Activated CD8-positive, alpha-beta T cell treated with anti-CD3 and anti-CD28 coated beads, Interleukin-2, amount 10 ng/mL, durations not matched to agents 7 days and 5 days (primary cell): ENCODE data around the gene OR4K17. TPM values are rescaled to one million over a fixed set of nuclear protein-coding genes. Genes with fewer than 3 reads are reported as not detected.
"Not testable (repeated sequence)": the region's sequence is repeated elsewhere in the genome, so short reads cannot be mapped to it uniquely, and the experiment has no call there.

Experiments used
- ATAC-seq: fragments of 150-1000 bp; cut with Tn5 transposase; one replicate; pipeline ENCODE4 v1.10.0; 2021; ENCODE audit warnings: moderate library complexity
- CTCF ChIA-PET: fragments of 350-600 bp; sonication (Branson Sonifier 250); formaldehyde crosslinking; loops from one replicate; lab custom pipeline; 2021; ENCODE audit warnings: antibody characterized with exemption; lab: Charles Lee
- POLR2A ChIA-PET: fragments of 350-600 bp; sonication (Branson Sonifier 250); formaldehyde crosslinking; loops from one replicate; lab custom pipeline; 2021; ENCODE audit warnings: antibody characterized with exemption; lab: Charles Lee
- DNase-seq: peaks from one replicate; pipeline ENCODE4 v3.0.0-alpha.2; 2020
- H3K27ac Mint-ChIP-seq: one replicate; pipeline ENCODE4 v1.8.0; 2021; ENCODE audit warnings: mild to moderate bottlenecking, mixed read lengths
- H3K27me3 Mint-ChIP-seq: one replicate; pipeline ENCODE4 v1.8.0; 2021; ENCODE audit warnings: low read depth, mixed read lengths
- H3K36me3 Mint-ChIP-seq: one replicate; pipeline ENCODE4 v1.8.0; 2021; ENCODE audit warnings: low read depth, mixed read lengths
- H3K4me1 Mint-ChIP-seq: one replicate; pipeline ENCODE4 v1.8.0; 2021; ENCODE audit warnings: low read depth, mixed read lengths
- H3K4me3 Mint-ChIP-seq: one replicate; pipeline ENCODE4 v1.8.0; 2021; ENCODE audit warnings: mild to moderate bottlenecking, mixed read lengths
- H3K9me3 Mint-ChIP-seq: one replicate; pipeline ENCODE4 v1.8.0; 2022; ENCODE audit warnings: mixed read lengths; ENCODE audit not compliant: insufficient read depth
- total RNA-seq, 2 experiments: library from RNA; stranded (reverse); gene quantifications; one replicate each; pipeline ENCODE4 v1.2.3, GENCODE V29; 2021

Gene OR4K17
- total RNA-seq, result not detected

- no peaks in the 10 kb centered on the region for H3K4me1 Mint-ChIP-seq
- no peak within 1 kb of the TSS for H3K27ac Mint-ChIP-seq
- H3K4me3 Mint-ChIP-seq, result no peak within 1 kb of the TSS
- H3K27me3 Mint-ChIP-seq, result no peaks in the 10 kb centered on the region
- ATAC-seq (no peak), DNase-seq (no peak)
- no peaks in the 10 kb centered on the region for H3K9me3 Mint-ChIP-seq
- ChIA-PET POLR2A (no interaction called here), CTCF (no interaction called here)
- no peaks in the 10 kb centered on the region for H3K36me3 Mint-ChIP-seq
These were observed at the start of gene OR4K17 for GRCh38 chr14:20110438-20110837. OR4K17 (plus strand) TSS chr14:20110739; CDS start chr14:20117500, 6,761 bp downstream.

- Mint-ChIP-seq H3K36me3 (no peaks in the 10 kb centered on the region), H3K9me3 (no peaks in the 10 kb centered on the region), H3K27ac (no peak overlapping the region), H3K4me3 (no peak overlapping the region), H3K4me1 (no peaks in the 10 kb centered on the region), H3K27me3 (no peaks in the 10 kb centered on the region)
- DNase-seq (no peak), ATAC-seq (no peak)
- ChIA-PET POLR2A (no interaction called here), CTCF (no interaction called here)
These were observed 18.5 kb upstream of the OR4K17 start for GRCh38 chr14:20092050-20092449.

- DNase-seq (no peak), ATAC-seq (no peak)
- no peaks in the 10 kb centered on the region for H3K9me3 Mint-ChIP-seq
- no peak overlapping the region for H3K4me3 Mint-ChIP-seq
- ChIA-PET CTCF (no interaction called here), POLR2A (no interaction called here)
- no peaks in the 10 kb centered on the region for H3K36me3 Mint-ChIP-seq
- no peak overlapping the region for H3K27ac Mint-ChIP-seq
- H3K27me3 Mint-ChIP-seq, result no peaks in the 10 kb centered on the region
- H3K4me1 Mint-ChIP-seq, result no peaks in the 10 kb centered on the region
These were observed 17.1 kb upstream of the OR4K17 start for GRCh38 chr14:20093442-20093841.

GRCh38 chr14:20098926-20099770 is 11.4 kb upstream of the OR4K17 start:
- H3K4me3 Mint-ChIP-seq, H3K36me3 Mint-ChIP-seq, DNase-seq, H3K27ac Mint-ChIP-seq, H3K4me1 Mint-ChIP-seq, H3K9me3 Mint-ChIP-seq, POLR2A ChIA-PET, H3K27me3 Mint-ChIP-seq, ATAC-seq, CTCF ChIA-PET: not testable (repeated sequence)

- no peaks in the 10 kb centered on the region for H3K36me3 Mint-ChIP-seq
- H3K4me1 Mint-ChIP-seq, result no peaks in the 10 kb centered on the region
- no peaks in the 10 kb centered on the region for H3K9me3 Mint-ChIP-seq
- H3K27me3 Mint-ChIP-seq, result no peaks in the 10 kb centered on the region
- CTCF ChIA-PET, result no interaction called here
- DNase-seq (no peak), ATAC-seq (no peak)
- POLR2A ChIA-PET, result no interaction called here
- no peak overlapping the region for H3K4me3 Mint-ChIP-seq
- H3K27ac Mint-ChIP-seq, result no peak overlapping the region
These were observed 1.8 kb downstream of the OR4K17 start for GRCh38 chr14:20112321-20112720.

- no peak overlapping the region for H3K27ac Mint-ChIP-seq
- no peaks in the 10 kb centered on the region for H3K4me1 Mint-ChIP-seq
- no peak overlapping the region for H3K4me3 Mint-ChIP-seq
- ChIA-PET POLR2A (no interaction called here), CTCF (no interaction called here)
- no peaks in the 10 kb centered on the region for H3K27me3 Mint-ChIP-seq
- no peak for DNase-seq
- no peak for ATAC-seq
- H3K9me3 Mint-ChIP-seq, result peaks cover 19% of the 10 kb centered on the region
- no peaks in the 10 kb centered on the region for H3K36me3 Mint-ChIP-seq
These were observed 6.2 kb downstream of the OR4K17 start for GRCh38 chr14:20116748-20117147.

- DNase-seq (no peak), ATAC-seq (no peak)
- H3K27me3 Mint-ChIP-seq, result peaks cover 3% of the 10 kb centered on the region
- no peaks in the 10 kb centered on the region for H3K4me1 Mint-ChIP-seq
- ChIA-PET POLR2A (no interaction called here), CTCF (no interaction called here)
- H3K36me3 Mint-ChIP-seq, result no peaks in the 10 kb centered on the region
- peaks cover 19% of the 10 kb centered on the region for H3K9me3 Mint-ChIP-seq
- no peak overlapping the region for H3K27ac Mint-ChIP-seq
- no peak overlapping the region for H3K4me3 Mint-ChIP-seq
These were observed 8.3 kb downstream of the OR4K17 start for GRCh38 chr14:20118795-20119194.

- no peaks in the 10 kb centered on the region for H3K4me1 Mint-ChIP-seq
- no peaks in the 10 kb centered on the region for H3K36me3 Mint-ChIP-seq
- DNase-seq (no peak), ATAC-seq (no peak)
- H3K9me3 Mint-ChIP-seq, result no peaks in the 10 kb centered on the region
- H3K27me3 Mint-ChIP-seq, result peaks cover 12% of the 10 kb centered on the region
- no peak within 1 kb of the TSS for H3K4me3 Mint-ChIP-seq
- H3K27ac Mint-ChIP-seq, result no peak within 1 kb of the TSS
- CTCF ChIA-PET, result no interaction called here
- POLR2A ChIA-PET, result no interaction called here
These were observed 28.0 kb downstream of the OR4K17 start, which contains the start of gene OR4N5 for GRCh38 chr14:20138520-20138919. OR4N5 (plus strand) TSS chr14:20138820; CDS start chr14:20143736, 4,916 bp downstream.

- Mint-ChIP-seq H3K4me3 (no peak overlapping the region), H3K27ac (no peak overlapping the region), H3K9me3 (no peaks in the 10 kb centered on the region), H3K4me1 (no peaks in the 10 kb centered on the region), H3K27me3 (peaks cover 2% of the 10 kb centered on the region), H3K36me3 (no peaks in the 10 kb centered on the region)
- ChIA-PET POLR2A (no interaction called here), CTCF (no interaction called here)
- no peak for ATAC-seq
- DNase-seq, result no peak
These were observed 33.4 kb downstream of the OR4K17 start for GRCh38 chr14:20143911-20144310.

- CTCF ChIA-PET, result no interaction called here
- no peak overlapping the region for H3K27ac Mint-ChIP-seq
- H3K27me3 Mint-ChIP-seq, result peaks cover 2% of the 10 kb centered on the region
- H3K4me1 Mint-ChIP-seq, result no peaks in the 10 kb centered on the region
- H3K4me3 Mint-ChIP-seq, result no peak overlapping the region
- no peak for DNase-seq
- H3K36me3 Mint-ChIP-seq, result no peaks in the 10 kb centered on the region
- POLR2A ChIA-PET, result no interaction called here
- ATAC-seq, result no peak
- no peaks in the 10 kb centered on the region for H3K9me3 Mint-ChIP-seq
These were observed 34.3 kb downstream of the OR4K17 start for GRCh38 chr14:20144820-20145219.

GRCh38 chr14:20164462-20164861 is 53.9 kb downstream of the OR4K17 start:
- POLR2A ChIA-PET, result no interaction called here
- H3K36me3 Mint-ChIP-seq, result no peaks in the 10 kb centered on the region
- no peak for ATAC-seq
- CTCF ChIA-PET, result no interaction called here
- H3K27ac Mint-ChIP-seq, result no peak overlapping the region
- H3K4me1 Mint-ChIP-seq, result no peaks in the 10 kb centered on the region
- H3K9me3 Mint-ChIP-seq, result peaks cover 10% of the 10 kb centered on the region
- no peak overlapping the region for H3K4me3 Mint-ChIP-seq
- no peaks in the 10 kb centered on the region for H3K27me3 Mint-ChIP-seq
- DNase-seq, result no peak

- H3K36me3 Mint-ChIP-seq, result no peaks in the 10 kb centered on the region
- ChIA-PET CTCF (no interaction called here), POLR2A (no interaction called here)
- H3K9me3 Mint-ChIP-seq, result peaks cover 10% of the 10 kb centered on the region
- no peak overlapping the region for H3K27ac Mint-ChIP-seq
- H3K4me1 Mint-ChIP-seq, result no peaks in the 10 kb centered on the region
- H3K4me3 Mint-ChIP-seq, result no peak overlapping the region
- ATAC-seq, result no peak
- no peak for DNase-seq
- H3K27me3 Mint-ChIP-seq, result no peaks in the 10 kb centered on the region
These were observed 56.6 kb downstream of the OR4K17 start for GRCh38 chr14:20167091-20167490.
